ENCODE data around the gene SMAD9.

SMAD9 gene

GRCh38 chr13:36865265-36865664 lies 54.8 kb downstream of the SMAD9 start:
- no peak for DNase-seq (ENCODE audit: low read depth)

GRCh38 chr13:36862722-36863121 lies 57.3 kb downstream of the SMAD9 start:
- no peak for DNase-seq (ENCODE audit: low read depth)

- no peak for DNase-seq (ENCODE audit: low read depth)
These were observed 57.9 kb downstream of the SMAD9 start for GRCh38 chr13:36862002-36862685.

- DNase-seq (ENCODE audit: low read depth) = no peak
These were observed 60.8 kb downstream of the SMAD9 start for GRCh38 chr13:36859259-36859658.

GRCh38 chr13:36858290-36858689 lies 61.7 kb downstream of the SMAD9 start:
- no peak for DNase-seq (ENCODE audit: low read depth)

- no peak for DNase-seq (ENCODE audit: low read depth)
These were observed 62.8 kb downstream of the SMAD9 start for GRCh38 chr13:36857253-36857652.

GRCh38 chr13:36850790-36851438 lies 69.1 kb downstream of the SMAD9 start:
- no peak for DNase-seq (ENCODE audit: low read depth)

- DNase-seq (ENCODE audit: low read depth) = no peak
These were observed 71.6 kb downstream of the SMAD9 start for GRCh38 chr13:36848199-36848982.

GRCh38 chr13:36847606-36848005 lies 72.4 kb downstream of the SMAD9 start:
- DNase-seq (ENCODE audit: low read depth) = no peak

GRCh38 chr13:36841391-36841790 lies 78.6 kb downstream of the SMAD9 start:
- no peak for DNase-seq (ENCODE audit: low read depth)

- no peak for DNase-seq (ENCODE audit: low read depth)
These were observed 79.3 kb downstream of the SMAD9 start for GRCh38 chr13:36840718-36841250.

- no peak for DNase-seq (ENCODE audit: low read depth)
These were observed 80.1 kb downstream of the SMAD9 start for GRCh38 chr13:36839981-36840380.

GRCh38 chr13:36839281-36839680 lies 80.8 kb downstream of the SMAD9 start:
- DNase-seq (ENCODE audit: low read depth) = no peak

GRCh38 chr13:36837354-36838092 lies 82.5 kb downstream of the SMAD9 start:
- DNase-seq (ENCODE audit: low read depth) = no peak

GRCh38 chr13:36834299-36834698 lies 85.7 kb downstream of the SMAD9 start:
- peak; percentile 24 for DNase-seq (ENCODE audit: low read depth)

GRCh38 chr13:36831291-36831690 lies 88.7 kb downstream of the SMAD9 start:
- DNase-seq (ENCODE audit: low read depth) = no peak

GRCh38 chr13:36829753-36830152 lies 90.3 kb downstream of the SMAD9 start:
- no peak for DNase-seq (ENCODE audit: low read depth)

- DNase-seq (ENCODE audit: low read depth) = no peak
These were observed 97.3 kb downstream of the SMAD9 start for GRCh38 chr13:36822785-36823184.

GRCh38 chr13:36820222-36820621 lies 99.8 kb downstream of the SMAD9 start:
- DNase-seq (ENCODE audit: low read depth) = no peak

- DNase-seq (ENCODE audit: low read depth) = no peak
These were observed 100.3 kb downstream of the SMAD9 start for GRCh38 chr13:36819739-36820090.

- peak; percentile 65 for DNase-seq (ENCODE audit: low read depth)
These were observed 101.0 kb downstream of the SMAD9 start, which contains the start of gene RFXAP for GRCh38 chr13:36818804-36819738. TSS of gene RFXAP (plus strand) at chr13:36819222. CDS start at chr13:36819358, 136 bp downstream.

All from stromal cell of bone marrow (primary cell).